Cardiac muscle cell (in vitro differentiated cells and primary cell): Measurements from ENCODE around the gene PIK3R2. TPM values are rescaled to one million over a fixed set of nuclear protein-coding genes. Genes with fewer than 3 reads are reported as not detected.

Experiments
- DNase-seq, 2 donors: peaks; one replicate each; pipeline versions ENCODE4 v3.0.0 to v3.0.0-alpha.2; 2010 to 2017; ENCODE audit warnings: low read depth in 1 of 2, low spot score in 1 of 2
- H3K27ac ChIP-seq: fragments of 200-600 bp; sonication (generic); 2 replicates; pipeline ENCODE4 v1.5.1; 2016
- H3K27me3 ChIP-seq: fragments of 200-600 bp; sonication (generic); 2 replicates; pipeline ENCODE4 v1.6.0; 2016; ENCODE audit warnings: control low read depth
- H3K36me3 ChIP-seq: fragments of 200-600 bp; sonication (generic); 2 replicates; pipeline ENCODE4 v1.5.1; 2016; ENCODE audit warnings: control low read depth
- H3K4me1 ChIP-seq: fragments of 200-600 bp; sonication (generic); 2 replicates; pipeline ENCODE4 v1.8.1; 2017; ENCODE audit warnings: low read depth, mild to moderate bottlenecking, mixed run types
- H3K4me3 ChIP-seq: fragments of 200-600 bp; sonication (generic); 2 replicates; pipeline ENCODE4 v1.5.1; 2016; ENCODE audit warnings: mild to moderate bottlenecking
- H3K9me3 ChIP-seq: fragments of 200-600 bp; sonication (generic); 2 replicates; pipeline ENCODE4 v1.5.1; 2017; ENCODE audit warnings: low read depth, mild to moderate bottlenecking, control low read depth
- CTCF ChIP-seq: IDR thresholded peaks from 2 replicates; pipeline ENCODE4 v1.5.1; 2012; ENCODE audit warnings: low read depth, mild to moderate bottlenecking, low read length
- polyA plus RNA-seq: library from polyadenylated mRNA; unstranded; fragments of >200 nt; fragmentation: Nextera tagmentation; extraction: Ambion mirVana; gene quantifications from 2 replicates; pipeline ENCODE4 v1.2.1, GENCODE V29; 2016
- total RNA-seq: library from RNA; depleted of rRNA; stranded (reverse); fragments of >200 nt; gene quantifications from 2 replicates; pipeline ENCODE4 v1.2.3, GENCODE V29; 2016

PIK3R2 gene
- total and polyA plus RNA-seq, 2 experiments from 2014 or later = 53.8 to 64.7 TPM

DNA sequence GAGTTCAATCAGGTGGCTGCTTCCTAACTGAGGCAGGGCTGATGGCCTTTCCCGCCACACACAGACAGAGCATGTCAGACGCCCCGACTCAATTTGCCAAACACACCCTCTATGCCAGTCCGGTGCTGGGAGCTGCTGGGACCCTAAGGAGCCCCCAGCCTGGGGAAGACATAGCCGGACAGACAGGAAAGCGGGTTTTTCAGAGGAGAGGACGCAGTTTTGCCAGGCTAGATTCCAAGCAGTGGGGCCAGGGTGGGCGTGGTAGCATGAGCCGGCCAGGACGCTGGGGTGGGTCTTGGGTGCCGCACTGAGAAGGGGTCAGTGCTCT is 35.6 kb upstream of the PIK3R2 start:
- no peak overlapping the region for H3K27ac ChIP-seq
- no peak for DNase-seq
- H3K9me3 ChIP-seq = no peaks in the 10 kb centered on the region
- no peak for TF ChIP-seq CTCF
- H3K36me3 ChIP-seq = no peaks in the 10 kb centered on the region
- H3K27me3 ChIP-seq = no peaks in the 10 kb centered on the region
- H3K4me3 ChIP-seq = peak overlapping the region; percentile 64
- H3K4me1 ChIP-seq = no peaks in the 10 kb centered on the region

GRCh38 chr19:18117692-18118378 is 35.1 kb upstream of the PIK3R2 start:
- no peak overlapping the region for H3K27ac ChIP-seq
- no peaks in the 10 kb centered on the region for H3K27me3 ChIP-seq
- DNase-seq = peak; percentile 91 to 95
- no peaks in the 10 kb centered on the region for H3K4me1 ChIP-seq
- TF ChIP-seq CTCF = no peak
- peak overlapping the region; percentile 64 for H3K4me3 ChIP-seq
- H3K9me3 ChIP-seq = no peaks in the 10 kb centered on the region
- H3K36me3 ChIP-seq = no peaks in the 10 kb centered on the region

- Histone ChIP-seq H3K9me3 (no peaks in the 10 kb centered on the region), H3K4me1 (no peaks in the 10 kb centered on the region), H3K4me3 (peak overlapping the region; percentile 64), H3K27ac (no peak overlapping the region), H3K36me3 (no peaks in the 10 kb centered on the region), H3K27me3 (no peaks in the 10 kb centered on the region)
- no peak for TF ChIP-seq CTCF
- no peak for DNase-seq
Observed at GRCh38 chr19:18118420-18119012, 34.4 kb upstream of the PIK3R2 start.

- no peaks in the 10 kb centered on the region for H3K27me3 ChIP-seq
- no peaks in the 10 kb centered on the region for H3K36me3 ChIP-seq
- H3K4me1 ChIP-seq = no peaks in the 10 kb centered on the region
- H3K4me3 ChIP-seq = no peak overlapping the region
- TF ChIP-seq CTCF = no peak
- H3K9me3 ChIP-seq = no peaks in the 10 kb centered on the region
- H3K27ac ChIP-seq = no peak overlapping the region
- no peak for DNase-seq
Observed at GRCh38 chr19:18119013-18119716, 33.8 kb upstream of the PIK3R2 start.

DNA sequence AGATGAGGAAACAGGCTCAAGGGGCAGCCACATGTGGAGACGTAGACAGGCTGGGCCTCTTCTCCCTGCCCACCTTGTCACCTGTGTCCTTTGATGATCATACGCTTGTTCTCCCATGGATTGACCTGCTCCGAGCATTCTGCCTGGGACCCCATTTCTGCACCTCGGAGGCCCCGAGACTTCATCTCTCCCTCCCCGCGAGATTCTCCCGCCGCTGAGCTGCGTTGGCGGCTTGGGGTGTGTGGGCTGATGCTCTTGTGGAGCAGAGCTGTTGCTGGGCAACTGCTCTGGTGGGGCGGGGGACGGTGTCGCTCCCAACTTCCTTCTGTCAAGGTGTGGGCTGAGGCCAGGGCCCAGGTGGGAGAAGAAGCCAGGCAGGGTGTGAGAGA is 33.3 kb upstream of the PIK3R2 start:
- no peak for DNase-seq

More for the DNA sequence above, 33.3 kb upstream of the PIK3R2 start:
- TF ChIP-seq CTCF = no peak
- H3K36me3 ChIP-seq = no peaks in the 10 kb centered on the region
- no peak overlapping the region for H3K27ac ChIP-seq
- no peaks in the 10 kb centered on the region for H3K27me3 ChIP-seq
- no peaks in the 10 kb centered on the region for H3K4me1 ChIP-seq
- no peak overlapping the region for H3K4me3 ChIP-seq
- no peaks in the 10 kb centered on the region for H3K9me3 ChIP-seq
